GM13976 (cell line): ENCODE measurements around the gene CCN2.

Experiments used
- DNase-seq: peaks from one replicate; pipeline ENCODE4 v3.0.0; 2012; ENCODE audit warnings: low spot score
- CTCF ChIP-seq: IDR thresholded peaks from 2 replicates; pipeline ENCODE4 v1.5.1; 2012; ENCODE audit warnings: borderline replicate concordance, mild to moderate bottlenecking; ENCODE audit not compliant: insufficient read depth; ENCODE audit errors: extremely low read depth, missing control alignments, control extremely low read depth
- in situ Hi-C: fragments of 300-500 bp; cut with MboI; formaldehyde crosslinking; loops from one replicate; pipeline ENCODE4 v1.12.0; 2022; ENCODE audit warnings: low sequenced_read_pairs, mixed read lengths, inconsistent platforms; ENCODE audit not compliant: unreplicated experiment

CCN2 gene

GRCh38 chr6:131949909-131950766 is 1.0 kb downstream of the CCN2 start:
- TF ChIP-seq CTCF: peak; percentile 17
- in situ Hi-C loops: no loop called here
- DNase-seq: peak; percentile 69

GRCh38 chr6:131949620-131949908 is 1.6 kb downstream of the CCN2 start:
- in situ Hi-C loops: no loop called here
- TF ChIP-seq CTCF: no peak
- no peak for DNase-seq

GRCh38 chr6:131948692-131949619 is 2.2 kb downstream of the CCN2 start:
- in situ Hi-C loops: no loop called here
- TF ChIP-seq CTCF: no peak
- no peak for DNase-seq

GRCh38 chr6:131947986-131948661 is 3.0 kb downstream of the CCN2 start:
- no peak for DNase-seq
- in situ Hi-C loops: no loop called here
- TF ChIP-seq CTCF: no peak

GRCh38 chr6:131946992-131947955 is 3.9 kb downstream of the CCN2 start:
- in situ Hi-C loops: no loop called here
- no peak for DNase-seq
- TF ChIP-seq CTCF: no peak
